Adrenal gland (tissue), 5 donors: ENCODE data around the gene DNMBP.

Experiments
- POLR2A ChIP-seq, 2 donors: fragments of 450-650 bp; IDR thresholded peaks; one replicate each; pipeline ENCODE4 v1.6.1; 2017; ENCODE audit warnings: antibody characterized with exemption in 2 of 2, mild to moderate bottlenecking in 2 of 2, moderate library complexity in 1 of 2
- TF ChIP-seq, protein P1 (sequence below), 6 experiments: fragments of 450-650 bp in 4 of 6; fragments of 200-600 bp in 2 of 6; sonication (generic) in 1 of 6; IDR thresholded peaks; 1 replicate in 5 of 6; 2 replicates in 1 of 6; pipeline versions ENCODE4 v1.5.1 to v1.8.0; 2016 to 2021; ENCODE audit warnings: antibody characterized with exemption in 6 of 6, mild to moderate bottlenecking in 2 of 6, moderate library complexity in 1 of 6
- donor health status: DM: no; HTN: no; CAD: no.

DNA sequence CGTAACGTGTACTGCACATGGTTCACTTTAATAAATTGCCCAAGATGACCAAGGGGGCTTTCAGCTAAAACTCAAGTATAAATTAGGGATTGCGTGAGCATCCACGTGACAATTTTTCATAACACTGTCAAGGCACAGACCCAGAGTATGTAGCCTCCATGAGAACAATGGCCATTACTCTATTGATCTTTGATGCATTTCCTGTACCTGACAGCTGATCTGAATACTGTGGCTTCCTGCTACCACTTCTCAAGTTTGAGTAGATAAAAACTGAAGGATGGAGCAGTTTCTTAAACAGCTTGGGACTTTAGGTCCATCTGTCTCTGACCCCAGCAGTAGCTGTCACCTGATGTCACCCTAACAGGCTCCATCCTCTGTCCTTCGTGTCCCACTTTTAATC lies 128.4 kb downstream of the DNMBP start:
- TF ChIP-seq, protein P1, sequence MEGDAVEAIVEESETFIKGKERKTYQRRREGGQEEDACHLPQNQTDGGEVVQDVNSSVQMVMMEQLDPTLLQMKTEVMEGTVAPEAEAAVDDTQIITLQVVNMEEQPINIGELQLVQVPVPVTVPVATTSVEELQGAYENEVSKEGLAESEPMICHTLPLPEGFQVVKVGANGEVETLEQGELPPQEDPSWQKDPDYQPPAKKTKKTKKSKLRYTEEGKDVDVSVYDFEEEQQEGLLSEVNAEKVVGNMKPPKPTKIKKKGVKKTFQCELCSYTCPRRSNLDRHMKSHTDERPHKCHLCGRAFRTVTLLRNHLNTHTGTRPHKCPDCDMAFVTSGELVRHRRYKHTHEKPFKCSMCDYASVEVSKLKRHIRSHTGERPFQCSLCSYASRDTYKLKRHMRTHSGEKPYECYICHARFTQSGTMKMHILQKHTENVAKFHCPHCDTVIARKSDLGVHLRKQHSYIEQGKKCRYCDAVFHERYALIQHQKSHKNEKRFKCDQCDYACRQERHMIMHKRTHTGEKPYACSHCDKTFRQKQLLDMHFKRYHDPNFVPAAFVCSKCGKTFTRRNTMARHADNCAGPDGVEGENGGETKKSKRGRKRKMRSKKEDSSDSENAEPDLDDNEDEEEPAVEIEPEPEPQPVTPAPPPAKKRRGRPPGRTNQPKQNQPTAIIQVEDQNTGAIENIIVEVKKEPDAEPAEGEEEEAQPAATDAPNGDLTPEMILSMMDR (IDR thresholded peaks at IDR 0.05) = no peak
- no peak for TF ChIP-seq POLR2A (IDR thresholded peaks at IDR 0.05)
